GM12801 (cell line): ENCODE data around the gene DEPP1.

Source experiments
- TF ChIP-seq, protein P1 (sequence below): IDR thresholded peaks from one replicate; pipeline ENCODE4 v1.5.1; 2011; ENCODE audit warnings: control low read depth; ENCODE audit not compliant: insufficient read length; ENCODE audit errors: extremely low read depth

The DEPP1 gene

DNA sequence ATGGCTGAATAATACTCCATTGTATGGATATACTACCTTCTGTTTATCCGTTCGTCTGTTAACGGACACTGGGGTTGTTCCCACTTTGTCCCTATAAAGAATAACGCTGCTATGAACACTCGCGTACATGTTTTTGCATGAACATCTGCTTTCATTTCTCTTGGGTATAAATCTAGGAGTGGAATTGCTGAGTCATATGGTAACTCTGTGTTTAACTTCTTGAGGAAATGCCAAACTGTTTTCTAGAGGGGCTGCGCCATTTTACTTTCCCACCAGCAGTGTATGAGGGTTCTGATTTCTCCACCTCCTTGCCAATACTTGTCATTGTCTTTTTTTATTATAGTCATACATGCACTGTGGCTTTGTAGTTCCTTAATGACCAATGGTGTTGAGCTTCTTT lies 39.7 kb downstream of the DEPP1 start:
- TF ChIP-seq, protein P1, sequence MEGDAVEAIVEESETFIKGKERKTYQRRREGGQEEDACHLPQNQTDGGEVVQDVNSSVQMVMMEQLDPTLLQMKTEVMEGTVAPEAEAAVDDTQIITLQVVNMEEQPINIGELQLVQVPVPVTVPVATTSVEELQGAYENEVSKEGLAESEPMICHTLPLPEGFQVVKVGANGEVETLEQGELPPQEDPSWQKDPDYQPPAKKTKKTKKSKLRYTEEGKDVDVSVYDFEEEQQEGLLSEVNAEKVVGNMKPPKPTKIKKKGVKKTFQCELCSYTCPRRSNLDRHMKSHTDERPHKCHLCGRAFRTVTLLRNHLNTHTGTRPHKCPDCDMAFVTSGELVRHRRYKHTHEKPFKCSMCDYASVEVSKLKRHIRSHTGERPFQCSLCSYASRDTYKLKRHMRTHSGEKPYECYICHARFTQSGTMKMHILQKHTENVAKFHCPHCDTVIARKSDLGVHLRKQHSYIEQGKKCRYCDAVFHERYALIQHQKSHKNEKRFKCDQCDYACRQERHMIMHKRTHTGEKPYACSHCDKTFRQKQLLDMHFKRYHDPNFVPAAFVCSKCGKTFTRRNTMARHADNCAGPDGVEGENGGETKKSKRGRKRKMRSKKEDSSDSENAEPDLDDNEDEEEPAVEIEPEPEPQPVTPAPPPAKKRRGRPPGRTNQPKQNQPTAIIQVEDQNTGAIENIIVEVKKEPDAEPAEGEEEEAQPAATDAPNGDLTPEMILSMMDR, result no peak

DNA sequence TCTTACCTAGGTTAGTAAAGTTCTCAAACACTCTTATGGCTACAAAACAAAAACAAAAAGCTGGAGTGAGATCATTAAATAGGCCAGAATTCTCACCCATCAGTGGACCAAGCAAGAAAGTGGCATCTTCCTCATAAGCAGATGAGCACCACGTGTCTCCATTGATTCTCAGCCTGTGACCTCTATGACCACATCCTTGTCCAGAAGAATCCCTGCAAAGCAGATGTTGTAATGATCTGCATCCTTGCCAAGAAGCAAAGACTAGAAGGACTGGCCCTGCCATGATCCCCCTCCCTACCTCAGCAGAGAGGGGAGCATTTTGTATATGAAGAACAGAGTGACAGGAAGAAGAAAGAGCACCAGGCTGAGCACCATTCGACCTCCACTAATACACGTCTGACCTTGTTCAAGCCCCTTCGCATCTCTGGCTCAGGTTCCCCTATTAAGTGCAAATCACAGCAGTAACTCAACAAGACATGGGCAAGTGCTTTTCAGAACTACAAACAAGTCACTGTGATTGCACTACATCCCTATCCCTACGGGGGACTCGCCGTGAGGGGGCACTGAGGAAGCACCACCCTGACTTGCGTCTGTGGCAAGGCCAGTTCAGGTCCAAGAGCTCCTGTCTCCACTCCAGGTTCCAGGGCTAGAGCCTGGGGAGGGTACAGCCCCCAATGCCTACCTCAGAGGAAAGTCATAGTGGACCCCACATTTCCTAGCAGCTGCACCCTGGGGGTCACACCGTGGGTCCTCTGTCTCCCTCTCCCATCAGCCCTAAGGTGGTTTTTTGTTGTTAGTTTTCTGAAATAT lies 41.2 kb downstream of the DEPP1 start:
- TF ChIP-seq, protein P1, result no peak

DNA sequence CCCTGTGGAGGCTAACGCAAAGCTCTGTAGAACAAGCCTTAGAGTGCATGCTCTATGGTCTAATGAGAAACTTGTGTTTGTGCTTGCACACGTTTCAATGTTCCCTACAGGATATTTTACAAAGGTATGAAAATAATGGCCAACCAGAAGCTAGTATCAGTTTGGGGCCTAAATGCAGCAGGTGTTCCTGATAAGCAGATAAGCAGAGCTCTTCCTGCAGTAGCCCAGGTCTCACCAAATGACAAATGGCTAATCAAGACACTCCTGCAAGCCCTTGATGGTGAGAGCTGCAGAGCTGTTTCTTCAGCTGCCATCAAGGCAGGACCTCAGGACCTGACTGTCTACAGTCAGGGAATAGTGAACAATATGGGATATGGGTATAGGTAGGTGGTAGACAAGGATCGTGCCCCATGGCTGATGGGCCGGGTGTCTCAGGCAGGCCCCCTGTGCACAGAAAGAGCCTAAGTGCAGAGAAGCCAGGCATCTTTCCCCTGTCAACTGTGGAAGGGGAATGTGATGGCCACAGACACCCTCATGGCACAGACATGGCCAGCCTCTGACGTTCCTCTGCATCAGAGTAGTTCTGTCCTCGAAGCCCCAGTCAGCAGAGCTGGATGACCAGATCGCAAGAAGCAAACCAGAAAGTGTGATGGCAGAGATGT lies 42.2 kb downstream of the DEPP1 start:
- TF ChIP-seq, protein P1, result no peak

DNA sequence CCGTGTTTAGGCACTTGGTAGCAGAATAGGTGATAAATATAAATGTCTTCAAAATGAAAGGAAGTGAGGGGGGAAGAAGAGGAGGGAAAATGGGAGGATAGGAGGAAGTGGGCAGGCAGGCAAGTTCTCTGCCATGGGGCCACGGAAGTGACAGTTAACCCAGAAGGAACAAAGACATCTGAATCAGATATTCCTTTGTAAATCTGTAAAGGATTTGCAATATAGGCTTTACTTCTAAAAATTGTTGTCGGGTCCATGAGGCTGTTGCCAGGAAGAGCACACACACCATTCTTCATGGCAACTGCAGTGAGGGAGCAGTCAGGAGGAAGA lies 42.7 kb downstream of the DEPP1 start:
- TF ChIP-seq, protein P1, result no peak

DNA sequence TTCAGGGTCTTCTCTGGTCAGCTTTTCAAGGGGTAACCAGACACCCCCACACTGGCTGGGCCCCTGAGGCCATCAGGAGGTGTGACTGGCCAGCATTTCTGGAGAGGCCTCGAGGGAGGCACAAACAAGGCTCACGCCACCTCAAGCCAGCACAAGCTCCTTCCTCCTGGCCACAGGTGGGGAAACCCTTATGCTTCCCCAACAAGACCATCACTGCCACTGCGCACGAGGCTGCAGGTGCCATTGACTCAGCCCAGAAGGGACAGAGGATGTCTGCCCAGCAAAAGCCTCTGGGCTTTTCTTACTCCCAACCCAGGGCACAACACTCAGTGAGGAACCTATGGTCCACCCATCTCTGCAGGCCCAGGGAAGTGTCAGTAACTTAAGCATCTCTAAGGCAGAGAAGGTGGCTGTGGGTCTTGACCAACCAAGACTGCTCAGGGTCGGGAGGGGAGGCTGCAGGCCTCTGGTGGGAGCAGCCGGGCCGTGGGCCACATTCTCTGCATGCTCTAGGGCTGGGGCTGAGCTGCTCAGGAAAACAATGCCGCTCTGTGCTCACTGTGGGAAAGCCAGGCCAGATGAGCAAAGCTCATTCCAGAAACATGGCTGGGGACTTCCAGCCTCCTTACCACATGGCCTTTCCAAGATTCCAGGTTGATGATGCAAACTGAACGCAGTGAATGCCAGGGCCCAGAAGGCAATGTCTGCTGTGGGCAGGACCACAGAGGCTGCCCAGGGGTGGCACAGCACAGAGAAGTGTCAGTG lies 43.2 kb downstream of the DEPP1 start:
- TF ChIP-seq, protein P1, result no peak

DNA sequence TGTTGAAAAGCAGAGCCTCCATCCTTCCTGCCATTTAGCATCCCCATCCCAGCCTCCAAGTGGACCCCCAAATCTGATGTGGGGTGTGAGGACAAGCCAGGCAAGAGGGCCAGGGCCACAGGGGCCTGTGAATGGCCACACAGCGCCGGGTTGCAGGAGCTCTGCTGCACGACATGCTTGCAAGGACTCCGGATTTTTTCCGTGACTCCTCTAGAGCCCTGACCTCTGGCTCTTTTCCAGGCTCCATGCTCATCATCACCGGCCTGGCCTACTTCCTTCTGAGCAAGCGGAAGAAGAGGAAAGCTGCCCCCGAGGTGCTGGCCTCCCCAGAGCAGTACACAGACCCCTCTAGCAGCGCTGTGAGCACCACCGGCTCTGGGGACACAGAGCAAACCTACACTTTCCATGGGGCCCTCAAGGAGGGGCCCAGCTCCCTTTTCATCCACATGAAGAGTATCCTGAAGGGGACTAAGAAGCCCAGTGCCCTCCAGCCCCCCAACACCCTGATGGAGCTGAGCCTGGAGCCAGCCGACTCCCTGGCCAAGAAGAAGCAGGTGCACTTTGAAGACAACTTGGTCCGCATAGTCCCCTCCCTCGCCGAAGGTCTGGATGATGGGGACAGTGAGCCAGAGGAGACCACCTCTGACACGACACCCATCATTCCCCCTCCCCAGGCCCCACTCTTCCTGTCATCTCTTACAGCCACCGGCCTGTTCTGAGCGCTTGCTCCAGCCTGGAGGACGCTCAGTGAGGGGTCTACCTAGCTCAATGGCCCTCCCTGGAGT lies 44.0 kb downstream of the DEPP1 start:
- TF ChIP-seq, protein P1, result no peak
